ENCODE data around the gene CTXN1. TPM values are rescaled to one million over a fixed set of nuclear protein-coding genes. Genes with fewer than 3 reads are reported as not detected.

The CTXN1 gene
- polyA plus RNA-seq, 1 of the 3 experiments (the other 2 are of a cell fraction): 53.8 TPM

- WGBS (ENCODE audit: low lambda C conversion rate): no CpG with 5 or more reads among the region's 18 CpGs
- H3K27ac ChIP-seq (ENCODE audit: low read depth in 2 of 2, low read length in 1 of 2): no peak overlapping the region
- POLR2A ChIA-PET: no interaction called here
- CTCF ChIA-PET: interaction anchor here (1.5 to 2.1 kb wide), 2 partner anchors 8 to 58 kb away, joined by 5 to 9 read pairs; partner anchors contain the start of gene MAP2K7
- H3F3A ChIP-seq (replicated peaks; ENCODE audit: insufficient read depth): peaks cover 6% of the 10 kb centered on the region
- no peak overlapping the region for H3K4me2 ChIP-seq
- H2AFZ ChIP-seq (ENCODE audit: low read depth): no peak overlapping the region
- TF ChIP-seq NFIC (IDR thresholded peaks at IDR 0.05; ENCODE audit: borderline replicate concordance) (no peak), TCF12 (IDR thresholded peaks at IDR 0.05) (no peak), PBX3 (IDR thresholded peaks at IDR 0.05) (no peak), TAF1 (IDR thresholded peaks at IDR 0.05; ENCODE audit: borderline replicate concordance, low read depth, low read length) (no peak), JUND (IDR thresholded peaks at IDR 0.05) (no peak), YY1 (IDR thresholded peaks at IDR 0.05; ENCODE audit: low read depth) (no peak), RCOR1 (IDR thresholded peaks at IDR 0.05; ENCODE audit: low read length) (no peak), TEAD4 (IDR thresholded peaks at IDR 0.05; ENCODE audit: borderline replicate concordance, insufficient read depth) (no peak), USF1 (IDR thresholded peaks at IDR 0.05; ENCODE audit: borderline replicate concordance, low read depth) (no peak), SIN3A (IDR thresholded peaks at IDR 0.05; ENCODE audit: borderline replicate concordance, low read depth, low read length) (no peak), MAX (IDR thresholded peaks at IDR 0.05; ENCODE audit: low read depth) (no peak), ELF1 (IDR thresholded peaks at IDR 0.05) (no peak), POLR2AphosphoS5 (IDR thresholded peaks at IDR 0.05; ENCODE audit: low read depth, low read length) (no peak), ZBTB33 (IDR thresholded peaks at IDR 0.05; ENCODE audit: borderline replicate concordance, low read depth) (no peak), RAD21 (IDR thresholded peaks at IDR 0.05; ENCODE audit: low read length) (no peak)
- peaks cover 7% of the 10 kb centered on the region; the same call in 1 of the 2 replicates for H3K27me3 ChIP-seq (ENCODE audit: insufficient read depth)
- H3K36me3 ChIP-seq (replicated peaks in 1 of 2; ENCODE audit: control insufficient read depth in 1 of 2, insufficient read depth in 2 of 2, low read length in 1 of 2): peaks cover 0 to 35% of the 10 kb centered on the region in 2 experiments
- H3K9me2 ChIP-seq: no peaks in the 10 kb centered on the region
- no peak for DNase-seq
- H3K9me3 ChIP-seq: no peaks in the 10 kb centered on the region
- H3K4me3 ChIP-seq (ENCODE audit: low read depth in 2 of 2, low read length in 1 of 2): no peak overlapping the region
- H3K4me1 ChIP-seq (ENCODE audit: control insufficient read depth in 1 of 2, insufficient read depth in 2 of 2, low read depth in 1 of 2, low read length in 1 of 2): peaks cover 0 to 5% of the 10 kb centered on the region in 2 experiments; a peak in 2 of 4 replicates
- peaks cover 18% of the 10 kb centered on the region for H3K79me2 ChIP-seq (ENCODE audit: insufficient read depth)
- no peak overlapping the region for H3K9ac ChIP-seq
- peaks cover 15% of the 10 kb centered on the region for H4K20me1 ChIP-seq (ENCODE audit: insufficient read depth)
Observed at GRCh38 chr19:7911508-7912143, 14.3 kb downstream of the CTXN1 start.

Measured in SK-N-SH (cell line).